ENCODE measurements around the gene TMC6.

The TMC6 gene

DNA sequence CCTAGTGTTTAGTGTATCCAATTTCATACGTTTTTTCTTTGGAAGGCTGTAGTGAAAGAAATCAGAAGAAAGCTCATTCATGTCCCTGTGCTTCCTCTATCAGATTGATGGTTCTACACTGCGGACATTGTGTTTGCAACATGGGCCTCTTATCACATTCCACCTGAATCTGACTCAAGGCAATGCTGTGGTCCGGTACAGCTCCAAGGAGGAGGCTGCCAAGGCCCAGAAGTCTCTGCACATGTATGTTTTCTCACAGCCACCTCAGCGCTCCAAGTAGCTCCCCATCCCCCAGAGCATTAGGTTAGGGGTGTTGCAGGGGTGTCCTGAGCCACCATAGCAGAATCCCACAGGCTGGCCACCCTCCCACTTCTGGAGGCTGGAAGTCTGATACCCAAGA, 25.2 kb downstream of the TMC6 start:
- Histone ChIP-seq H3K4me2 (ENCODE audit: insufficient read depth, low read length) (no peak overlapping the region), H3K4me3 (ENCODE audit: low read depth in 1 of 2, low read length in 2 of 2) (no peak overlapping the region), H2AFZ (ENCODE audit: low read depth, low read length) (no peak overlapping the region), H3K27ac (ENCODE audit: low read length) (no peak overlapping the region), H3K9ac (ENCODE audit: low read depth, low read length) (no peak overlapping the region), H4K20me1 (ENCODE audit: insufficient read depth, low read length) (no peaks in the 10 kb centered on the region), H3K27me3 (ENCODE audit: insufficient read depth, low read length, poor library complexity) (no peaks in the 10 kb centered on the region), H3K79me2 (ENCODE audit: insufficient read depth, low read length) (no peaks in the 10 kb centered on the region), H3K4me1 (ENCODE audit: insufficient read depth, low read length) (no peaks in the 10 kb centered on the region), H3K9me3 (ENCODE audit: insufficient read depth, low read length, severe bottlenecking) (no peaks in the 10 kb centered on the region), H3K36me3 (ENCODE audit: insufficient read depth, low read length) (peaks cover 62% of the 10 kb centered on the region)
- TF ChIP-seq, protein P1, sequence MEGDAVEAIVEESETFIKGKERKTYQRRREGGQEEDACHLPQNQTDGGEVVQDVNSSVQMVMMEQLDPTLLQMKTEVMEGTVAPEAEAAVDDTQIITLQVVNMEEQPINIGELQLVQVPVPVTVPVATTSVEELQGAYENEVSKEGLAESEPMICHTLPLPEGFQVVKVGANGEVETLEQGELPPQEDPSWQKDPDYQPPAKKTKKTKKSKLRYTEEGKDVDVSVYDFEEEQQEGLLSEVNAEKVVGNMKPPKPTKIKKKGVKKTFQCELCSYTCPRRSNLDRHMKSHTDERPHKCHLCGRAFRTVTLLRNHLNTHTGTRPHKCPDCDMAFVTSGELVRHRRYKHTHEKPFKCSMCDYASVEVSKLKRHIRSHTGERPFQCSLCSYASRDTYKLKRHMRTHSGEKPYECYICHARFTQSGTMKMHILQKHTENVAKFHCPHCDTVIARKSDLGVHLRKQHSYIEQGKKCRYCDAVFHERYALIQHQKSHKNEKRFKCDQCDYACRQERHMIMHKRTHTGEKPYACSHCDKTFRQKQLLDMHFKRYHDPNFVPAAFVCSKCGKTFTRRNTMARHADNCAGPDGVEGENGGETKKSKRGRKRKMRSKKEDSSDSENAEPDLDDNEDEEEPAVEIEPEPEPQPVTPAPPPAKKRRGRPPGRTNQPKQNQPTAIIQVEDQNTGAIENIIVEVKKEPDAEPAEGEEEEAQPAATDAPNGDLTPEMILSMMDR (IDR thresholded peaks at IDR 0.05; ENCODE audit: borderline replicate concordance, extremely low read depth, low read length, poor library complexity, severe bottlenecking), result no peak
- no peak for TF ChIP-seq EZH2 (IDR thresholded peaks at IDR 0.05; ENCODE audit: borderline replicate concordance, low read depth, low read length, severe bottlenecking)
- DNase-seq, result no peak
- no peak for ATAC-seq (ENCODE audit: insufficient read depth, low read depth)

DNA sequence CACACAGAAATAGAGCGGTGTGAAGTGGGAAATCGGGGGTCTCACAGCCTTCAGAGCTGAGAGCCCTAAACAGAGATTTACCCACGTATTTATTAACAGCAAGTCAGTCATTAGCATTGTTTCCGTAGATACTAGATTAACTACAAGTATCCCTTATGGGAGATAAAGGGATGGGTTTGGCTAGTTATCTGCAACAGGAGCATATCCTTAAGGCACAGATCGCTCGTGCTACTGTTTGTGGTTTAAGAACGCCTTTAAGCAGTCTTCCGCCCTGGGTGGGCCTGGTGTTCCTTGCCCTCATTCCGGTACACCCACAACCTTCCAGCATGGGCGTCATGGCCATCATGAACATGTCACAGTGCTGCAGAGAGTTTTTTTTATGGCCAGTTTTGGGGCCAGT, 27.0 kb downstream of the TMC6 start:
- H3K79me2 ChIP-seq (ENCODE audit: insufficient read depth, low read length), result no peaks in the 10 kb centered on the region
- H3K36me3 ChIP-seq (ENCODE audit: insufficient read depth, low read length), result peaks cover 80% of the 10 kb centered on the region
- H3K4me2 ChIP-seq (ENCODE audit: insufficient read depth, low read length), result no peak overlapping the region
- no peak overlapping the region for H3K9ac ChIP-seq (ENCODE audit: low read depth, low read length)
- ATAC-seq (ENCODE audit: insufficient read depth, low read depth), result no peak
- no peaks in the 10 kb centered on the region for H4K20me1 ChIP-seq (ENCODE audit: insufficient read depth, low read length)
- H3K27me3 ChIP-seq (ENCODE audit: insufficient read depth, low read length, poor library complexity), result no peaks in the 10 kb centered on the region
- no peaks in the 10 kb centered on the region for H3K4me1 ChIP-seq (ENCODE audit: insufficient read depth, low read length)
- no peak overlapping the region for H3K27ac ChIP-seq (ENCODE audit: low read length)
- no peak overlapping the region for H3K4me3 ChIP-seq (ENCODE audit: low read depth in 1 of 2, low read length in 2 of 2)
- H3K9me3 ChIP-seq (ENCODE audit: insufficient read depth, low read length, severe bottlenecking), result no peaks in the 10 kb centered on the region
- no peak for TF ChIP-seq EZH2 (IDR thresholded peaks at IDR 0.05; ENCODE audit: borderline replicate concordance, low read depth, low read length, severe bottlenecking)
- TF ChIP-seq, protein P1 (IDR thresholded peaks at IDR 0.05; ENCODE audit: borderline replicate concordance, extremely low read depth, low read length, poor library complexity, severe bottlenecking), result no peak
- DNase-seq, result no peak
- no peak overlapping the region for H2AFZ ChIP-seq (ENCODE audit: low read depth, low read length)

DNA sequence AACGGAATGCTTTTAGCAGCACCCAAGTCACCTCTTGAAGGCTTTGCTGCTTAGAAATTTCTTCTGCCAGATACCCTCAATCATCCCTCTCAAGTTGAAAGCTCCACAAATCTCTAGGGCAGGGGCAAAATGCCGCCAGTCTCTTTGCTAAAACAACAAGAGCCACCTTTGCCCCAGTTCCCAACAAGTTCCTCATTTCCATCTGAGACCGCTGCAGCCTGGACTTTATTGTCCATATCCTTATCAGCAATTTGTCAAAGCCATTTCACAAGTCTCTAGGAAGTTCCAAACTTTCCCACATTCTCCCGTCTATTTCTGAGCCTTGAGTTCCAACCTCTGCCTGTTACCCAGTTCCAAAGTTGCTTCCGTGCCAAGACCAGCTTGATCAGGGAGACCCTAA, 27.4 kb downstream of the TMC6 start:
- Histone ChIP-seq H3K4me2 (ENCODE audit: insufficient read depth, low read length) (no peak overlapping the region), H3K4me3 (ENCODE audit: low read depth in 1 of 2, low read length in 2 of 2) (no peak overlapping the region), H3K9ac (ENCODE audit: low read depth, low read length) (no peak overlapping the region), H3K27ac (ENCODE audit: low read length) (no peak overlapping the region), H4K20me1 (ENCODE audit: insufficient read depth, low read length) (no peaks in the 10 kb centered on the region), H3K79me2 (ENCODE audit: insufficient read depth, low read length) (no peaks in the 10 kb centered on the region), H3K27me3 (ENCODE audit: insufficient read depth, low read length, poor library complexity) (no peaks in the 10 kb centered on the region), H2AFZ (ENCODE audit: low read depth, low read length) (no peak overlapping the region), H3K36me3 (ENCODE audit: insufficient read depth, low read length) (peaks cover 84% of the 10 kb centered on the region), H3K4me1 (ENCODE audit: insufficient read depth, low read length) (no peaks in the 10 kb centered on the region), H3K9me3 (ENCODE audit: insufficient read depth, low read length, severe bottlenecking) (no peaks in the 10 kb centered on the region)
- DNase-seq (no peak), ATAC-seq (ENCODE audit: insufficient read depth, low read depth) (no peak)
- TF ChIP-seq EZH2 (IDR thresholded peaks at IDR 0.05; ENCODE audit: borderline replicate concordance, low read depth, low read length, severe bottlenecking), result no peak
- TF ChIP-seq, protein P1 (IDR thresholded peaks at IDR 0.05; ENCODE audit: borderline replicate concordance, extremely low read depth, low read length, poor library complexity, severe bottlenecking), result no peak

DNA sequence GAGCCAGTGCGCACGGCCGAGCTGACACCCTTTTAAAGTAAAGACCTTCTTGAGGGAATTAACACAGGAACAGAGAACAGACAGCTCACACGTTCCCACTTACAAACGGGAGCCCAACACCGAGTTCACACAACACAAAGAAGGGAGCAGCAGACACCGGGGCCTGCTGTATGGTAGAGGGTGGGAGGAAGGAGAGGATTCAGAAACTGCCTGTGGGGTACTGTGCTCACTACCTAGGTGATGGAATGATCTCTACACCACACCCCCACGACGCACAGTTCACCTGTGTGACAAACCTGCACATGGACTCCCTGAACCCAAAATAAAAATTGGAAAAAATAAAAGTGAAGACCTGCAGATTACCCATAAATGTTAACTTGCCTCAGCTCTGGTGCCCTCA, 32.5 kb downstream of the TMC6 start:
- Histone ChIP-seq H3K27me3 (ENCODE audit: insufficient read depth, low read length, poor library complexity) (no peaks in the 10 kb centered on the region), H3K4me2 (ENCODE audit: insufficient read depth, low read length) (no peak overlapping the region), H2AFZ (ENCODE audit: low read depth, low read length) (no peak overlapping the region), H4K20me1 (ENCODE audit: insufficient read depth, low read length) (no peaks in the 10 kb centered on the region), H3K27ac (ENCODE audit: low read length) (no peak overlapping the region), H3K9ac (ENCODE audit: low read depth, low read length) (no peak overlapping the region), H3K79me2 (ENCODE audit: insufficient read depth, low read length) (no peaks in the 10 kb centered on the region), H3K9me3 (ENCODE audit: insufficient read depth, low read length, severe bottlenecking) (no peaks in the 10 kb centered on the region), H3K36me3 (ENCODE audit: insufficient read depth, low read length) (peaks cover 96% of the 10 kb centered on the region), H3K4me3 (ENCODE audit: low read depth in 1 of 2, low read length in 2 of 2) (no peak overlapping the region), H3K4me1 (ENCODE audit: insufficient read depth, low read length) (no peaks in the 10 kb centered on the region)
- no peak for TF ChIP-seq EZH2 (IDR thresholded peaks at IDR 0.05; ENCODE audit: borderline replicate concordance, low read depth, low read length, severe bottlenecking)
- TF ChIP-seq, protein P1 (IDR thresholded peaks at IDR 0.05; ENCODE audit: borderline replicate concordance, extremely low read depth, low read length, poor library complexity, severe bottlenecking), result no peak
- DNase-seq (no peak), ATAC-seq (ENCODE audit: insufficient read depth, low read depth) (no peak)

All from DND-41 (cell line).